GM12878 (cell line): Measurements from ENCODE around the gene NOS1AP. TPM values are rescaled to one million over a fixed set of nuclear protein-coding genes. Genes with fewer than 3 reads are reported as not detected.

Source experiments
- ATAC-seq: fragments of 200-7000 bp; cut with Tn5 transposase; 3 replicates; pipeline ENCODE4 v1.9.1; 2020; ENCODE audit warnings: mild to moderate bottlenecking, moderate library complexity
- BruUV-seq: library from RNA; stranded (reverse); fragments of 400-500 nt; replicated peaks from 2 replicates; lab custom pipeline; 2021; lab: Mats Ljungman, UMichigan
- CTCF ChIA-PET: fragments of 300-600 bp; sonication (Branson Sonifier 250); formaldehyde crosslinking; extraction: SDS; loops from one replicate; lab custom pipeline; 2021; ENCODE audit warnings: inconsistent platforms; lab: Yijun Ruan, JAX
- POLR2A ChIA-PET: fragments of 350-600 bp; formaldehyde crosslinking; extraction: SDS; loops from one replicate; lab custom pipeline; 2021; ENCODE audit warnings: inconsistent platforms; lab: Charles Lee
- RAD21 ChIA-PET: fragments of 300-600 bp; sonication (Branson Sonifier 250); formaldehyde crosslinking; loops from one replicate; lab custom pipeline; 2023; ENCODE audit warnings: antibody characterized with exemption; ENCODE audit not compliant: unreplicated experiment; lab: Charles Lee
- SMC1A ChIA-PET: fragments of 300-600 bp; sonication (Branson Sonifier 250); formaldehyde crosslinking; loops from one replicate; lab custom pipeline; 2023; ENCODE audit not compliant: unreplicated experiment, uncharacterized antibody; lab: Charles Lee
- DNase-seq: peaks from one replicate; pipeline ENCODE4 v3.0.0-alpha.2; 2011; ENCODE audit warnings: low read depth, low spot score
- FAIRE-seq: peaks from 3 replicates; lab custom pipeline; 2011; peaks lifted over from hg19 to GRCh38; lab: Jason Lieb, UNC
- H2AFZ ChIP-seq: 2 replicates; pipeline ENCODE4 v1.6.0; 2011; ENCODE audit warnings: low read depth, low read length, control low read depth; ENCODE audit not compliant: control insufficient read depth
- H3K27ac ChIP-seq: 2 replicates; pipeline ENCODE4 v1.5.1; 2011; ENCODE audit warnings: control low read depth; ENCODE audit not compliant: control insufficient read depth, insufficient read depth
- H3K27me3 ChIP-seq, 2 experiments: replicated peaks in 1 of 2; 2 replicates each; pipeline versions ENCODE4 v1.6.0 to v1.6.1; 2011; ENCODE audit warnings: low read length in 1 of 2; ENCODE audit not compliant: control insufficient read depth in 2 of 2, insufficient read depth in 2 of 2
- H3K36me3 ChIP-seq, 2 experiments: 2 replicates each; pipeline ENCODE4 v1.5.1; 2011; ENCODE audit warnings: low read length in 1 of 2; ENCODE audit not compliant: control insufficient read depth in 2 of 2, insufficient read depth in 2 of 2
- H3K4me1 ChIP-seq: 2 replicates; pipeline ENCODE4 v1.6.1; 2011; ENCODE audit warnings: mild to moderate bottlenecking, low read length, moderate library complexity, mixed read lengths; ENCODE audit not compliant: control insufficient read depth, insufficient read depth
- H3K4me2 ChIP-seq: 2 replicates; pipeline ENCODE4 v1.6.0; 2011; ENCODE audit warnings: control low read depth; ENCODE audit not compliant: control insufficient read depth, insufficient read depth
- H3K4me3 ChIP-seq: fragments of 200-600 bp; sonication (generic); 2 replicates; pipeline ENCODE4 v1.5.1; 2016
- H3K79me2 ChIP-seq: 2 replicates; pipeline ENCODE4 v1.6.0; 2011; ENCODE audit warnings: low read length; ENCODE audit not compliant: control insufficient read depth, insufficient read depth
- H3K9ac ChIP-seq: 2 replicates; pipeline ENCODE4 v1.8.0; 2011; ENCODE audit warnings: low read length, control low read depth, mixed read lengths; ENCODE audit not compliant: control insufficient read depth, insufficient read depth
- H3K9me3 ChIP-seq: replicated peaks from 3 replicates; pipeline ENCODE4 v1.5.1; 2011; ENCODE audit warnings: mild to moderate bottlenecking, low read length; ENCODE audit not compliant: control insufficient read depth, insufficient read depth
- H4K20me1 ChIP-seq: 2 replicates; pipeline ENCODE4 v1.6.0; 2011; ENCODE audit not compliant: control insufficient read depth, insufficient read depth
- BCLAF1 ChIP-seq: fragments of 450-650 bp; IDR thresholded peaks from 2 replicates; pipeline ENCODE4 v1.6.1; 2017; ENCODE audit warnings: antibody characterized with exemption, mild to moderate bottlenecking, moderate library complexity
- MYB ChIP-seq: fragments of 150-350 bp; IDR thresholded peaks from 2 replicates; pipeline ENCODE4 v1.6.1; 2014; ENCODE audit warnings: mild to moderate bottlenecking, low read depth, low read length, borderline replicate concordance
- NRF1 ChIP-seq: conservative IDR thresholded peaks from 2 replicates; pipeline ENCODE4 v1.6.1; 2011; ENCODE audit warnings: mild to moderate bottlenecking, low read depth, low read length, improper control_type of control experiment
- RELA ChIP-seq: fragments of 450-650 bp; IDR thresholded peaks from 2 replicates; pipeline ENCODE4 v1.8.0; 2014; ENCODE audit warnings: borderline replicate concordance; ENCODE audit not compliant: partially characterized antibody
- RUNX3 ChIP-seq: IDR thresholded peaks from 2 replicates; pipeline ENCODE4 v1.6.1; 2012; ENCODE audit warnings: low read length, inconsistent platforms
- TCF12 ChIP-seq: IDR thresholded peaks from 2 replicates; pipeline ENCODE4 v1.6.1; 2011; ENCODE audit warnings: low read depth, mild to moderate bottlenecking, low read length
- whole genome bisulfite sequencing: methylation state at CpG from one replicate; pipeline ENCODE4 v1.1.6; 2016; ENCODE audit warnings: low lambda C conversion rate; ENCODE audit not compliant: insufficient replicate concordance, insufficient coverage; ENCODE audit errors: missing lambda C conversion rate; 5-methylcytosine and 5-hydroxymethylcytosine counted together
- in situ Hi-C: fragments of 300-500 bp; cut with MboI; formaldehyde crosslinking; loops from 9 replicates; pipeline ENCODE4 v1.14.3; 2018; ENCODE audit warnings: mixed read lengths
- intact Hi-C: fragments of 100-400 bp; cut with micrococcal nuclease; formaldehyde crosslinking; loops from one replicate; pipeline ENCODE4 v1.14.2; 2022; ENCODE audit not compliant: unreplicated experiment
- polyA plus RNA-seq, 11 experiments: library from polyadenylated mRNA; depleted of rRNA in 4 of 11; unstranded in 6 of 11; stranded (reverse) in 5 of 11; fragments of >200 nt; fragmentation: Nextera tagmentation in 4 of 11; fragmentation: Illumina TruSeq in 1 of 11; extraction: Ambion mirVana in 4 of 11; extraction: Trizol in 1 of 11; gene quantifications; 1 replicate in 1 of 11; 2 replicates in 10 of 11; pipeline versions ENCODE4 v1.2.1 to v1.2.3, GENCODE V29; 2011 to 2016; ENCODE audit warnings: inconsistent platforms in 2 of 11, missing spikeins in 2 of 11, low read depth in 1 of 11
- total RNA-seq, 4 experiments: library from RNA; depleted of rRNA in 3 of 4; stranded (reverse); fragments of >200 nt in 3 of 4; fragmentation: Illumina TruSeq in 1 of 4; extraction: Trizol in 1 of 4; gene quantifications; 2 replicates each; pipeline versions ENCODE4 v1.2.1 to v1.2.3, GENCODE V29; 2013 to 2021

NOS1AP gene
- total and polyA plus RNA-seq, 10 of the 15 experiments (the other 5 are each of a cell fraction or from before 2014, with no cell fraction given) = 0.03 to 0.15 TPM; not detected in 8

DNA sequence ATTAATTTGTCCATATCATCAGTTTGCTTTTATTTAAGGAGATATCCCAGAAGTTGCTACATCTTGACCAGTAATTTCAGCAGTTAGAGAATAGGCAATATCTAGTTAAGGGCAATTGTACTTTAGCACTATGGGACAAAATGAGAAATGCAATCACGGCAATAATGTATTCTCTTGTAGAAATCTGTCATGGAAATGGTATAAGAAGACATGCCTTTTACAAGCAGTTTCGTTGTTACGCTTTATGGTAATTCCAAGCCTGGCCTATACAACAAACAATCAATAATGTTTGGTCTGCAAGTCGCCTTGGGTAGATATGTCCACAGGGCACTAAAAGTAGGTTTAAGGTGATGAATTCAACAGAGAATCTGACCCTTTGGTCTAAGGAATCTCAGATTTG lies 1.2 kb upstream of the NOS1AP start:
- Histone ChIP-seq H3K9ac (no peak overlapping the region), H3K4me2 (no peak overlapping the region), H3K9me3 (no peaks in the 10 kb centered on the region), H3K27me3 (peaks cover 7 to 11% of the 10 kb centered on the region in 2 experiments), H3K4me3 (no peak overlapping the region), H2AFZ (no peak overlapping the region), H4K20me1 (peaks cover 4% of the 10 kb centered on the region; the same call in 1 of the 2 replicates), H3K36me3 (no peaks in the 10 kb centered on the region), H3K79me2 (no peaks in the 10 kb centered on the region), H3K4me1 (no peaks in the 10 kb centered on the region), H3K27ac (no peak overlapping the region)
- DNase-seq (no peak), ATAC-seq (no peak), FAIRE-seq (no peak)
- WGBS = 90% methylated on average over 4 of the region's 4 CpGs
- in situ Hi-C loops (no loop called here), intact Hi-C loops (no loop called here)
- no TSS peak for BruUV-seq
- no peak for TF ChIP-seq MYB
- no peak for TF ChIP-seq RELA
- TF ChIP-seq TCF12 = no peak
- no peak for TF ChIP-seq RUNX3
- TF ChIP-seq BCLAF1 = no peak
- no peak for TF ChIP-seq NRF1
- ChIA-PET RAD21 (no interaction called here), CTCF (interaction anchor here (1.0 kb wide), 1 partner anchor 12 kb away, joined by 5 read pairs; no protein-coding TSS in a partner anchor), POLR2A (no interaction called here), SMC1A (no interaction called here)
